NCI-H2081 (cell line): Measurements from ENCODE around the gene TNRC6C.

Experiments
- DNase-seq, 2 experiments: peaks; one replicate each; lab custom pipeline; 2025; lab: John Stamatoyannopoulos, UW

TNRC6C gene

GRCh38 chr17:78125138-78125913 is 166.8 kb downstream of the TNRC6C start:
- DNase-seq = no peak

- DNase-seq = no peak
These were observed 167.7 kb downstream of the TNRC6C start for GRCh38 chr17:78125976-78126894.

- no peak for DNase-seq
These were observed 168.4 kb downstream of the TNRC6C start for GRCh38 chr17:78126895-78127238.

GRCh38 chr17:78127239-78127887 is 168.9 kb downstream of the TNRC6C start:
- no peak for DNase-seq

GRCh38 chr17:78127888-78128550 is 169.5 kb downstream of the TNRC6C start:
- peak; percentile 11 to 30 for DNase-seq

- peak; percentile 54 to 69 for DNase-seq
These were observed 170.2 kb downstream of the TNRC6C start, which contains the start of gene TMC6 for GRCh38 chr17:78128551-78129350. Gene TMC6, minus strand, starts transcription at chr17:78128755. Its CDS starts 1,923 bp downstream, at chr17:78126832.

- no peak for DNase-seq
These were observed 171.0 kb downstream of the TNRC6C start for GRCh38 chr17:78129351-78130089.

GRCh38 chr17:78130090-78130436 is 171.6 kb downstream of the TNRC6C start:
- no peak for DNase-seq

GRCh38 chr17:78130437-78131101 is 172.1 kb downstream of the TNRC6C start, which contains the start of gene TMC8:
Gene TMC8, plus strand, starts transcription at chr17:78130771. Its CDS starts 818 bp downstream, at chr17:78131589.
- DNase-seq = no peak

- no peak for DNase-seq
These were observed 172.9 kb downstream of the TNRC6C start for GRCh38 chr17:78131172-78132083.

- DNase-seq = no peak
These were observed 173.7 kb downstream of the TNRC6C start for GRCh38 chr17:78132084-78132676.

GRCh38 chr17:78132767-78133178 is 174.3 kb downstream of the TNRC6C start:
- DNase-seq = no peak

GRCh38 chr17:78133179-78133951 is 174.9 kb downstream of the TNRC6C start:
- DNase-seq = no peak

GRCh38 chr17:78133971-78134898 is 175.7 kb downstream of the TNRC6C start:
- peak; percentile 38 to 56 for DNase-seq

- no peak for DNase-seq
These were observed 176.4 kb downstream of the TNRC6C start for GRCh38 chr17:78134899-78135385.

GRCh38 chr17:78135858-78136500 is 177.5 kb downstream of the TNRC6C start:
- DNase-seq = no peak
